SH-SY5Y (cell line): Measurements from ENCODE around the gene IFI16.

Source experiments
- GATA2 ChIP-seq: IDR thresholded peaks from 2 replicates; pipeline ENCODE4 v1.6.1; 2011; ENCODE audit warnings: mild to moderate bottlenecking, low read depth, low read length
- GATA3 ChIP-seq: IDR thresholded peaks from 2 replicates; pipeline ENCODE4 v1.6.1; 2011; ENCODE audit warnings: low read depth, mild to moderate bottlenecking, low read length, moderate library complexity

GRCh38 chr1:159058751-159059150 is 49.0 kb downstream of the IFI16 start:
- TF ChIP-seq GATA2 (no peak), GATA3 (no peak)
